ENCODE results near the gene CHD5.
"Not testable (repeated sequence)": the region's sequence is repeated elsewhere in the genome, so short reads cannot be mapped to it uniquely, and the experiment has no call there.

Gene CHD5

GRCh38 chr1:6221210-6221784 is 41.2 kb upstream of the CHD5 start:
- H3K27ac ChIP-seq = no peak overlapping the region
- no peaks in the 10 kb centered on the region for H3K9me3 ChIP-seq
- no peak for TF ChIP-seq CTCF (IDR thresholded peaks at IDR 0.05)
- no peak overlapping the region for H3K4me3 ChIP-seq (ENCODE audit: low read depth in 1 of 2, low read length in 1 of 2)
- H3K27me3 ChIP-seq = peaks cover 5% of the 10 kb centered on the region
- H3K4me1 ChIP-seq (ENCODE audit: control insufficient read depth in 1 of 2, insufficient read depth in 1 of 2, low read depth in 1 of 2, low read length in 1 of 2) = no peaks in the 10 kb centered on the region
- H3K36me3 ChIP-seq = peaks cover 46% of the 10 kb centered on the region

GRCh38 chr1:6220236-6220635 is 40.1 kb upstream of the CHD5 start:
- no peaks in the 10 kb centered on the region for H3K4me1 ChIP-seq (ENCODE audit: control insufficient read depth in 1 of 2, insufficient read depth in 1 of 2, low read depth in 1 of 2, low read length in 1 of 2)
- TF ChIP-seq CTCF (IDR thresholded peaks at IDR 0.05) = no peak
- peaks cover 5% of the 10 kb centered on the region for H3K27me3 ChIP-seq
- H3K36me3 ChIP-seq = peaks cover 35% of the 10 kb centered on the region
- no peaks in the 10 kb centered on the region for H3K9me3 ChIP-seq
- no peak overlapping the region for H3K4me3 ChIP-seq (ENCODE audit: low read depth in 1 of 2, low read length in 1 of 2)
- no peak overlapping the region for H3K27ac ChIP-seq

GRCh38 chr1:6219641-6220040 is 39.5 kb upstream of the CHD5 start:
- H3K4me1 ChIP-seq (ENCODE audit: control insufficient read depth in 1 of 2, insufficient read depth in 1 of 2, low read depth in 1 of 2, low read length in 1 of 2) = not testable (repeated sequence)

GRCh38 chr1:6218375-6219164 is 38.4 kb upstream of the CHD5 start:
- TF ChIP-seq CTCF (IDR thresholded peaks at IDR 0.05) = no peak
- H3K36me3 ChIP-seq = peaks cover 19% of the 10 kb centered on the region

More at GRCh38 chr1:6219641-6220040, 39.5 kb upstream of the CHD5 start:
- peaks cover 29% of the 10 kb centered on the region for H3K36me3 ChIP-seq
- not testable (repeated sequence) for H3K27ac ChIP-seq; H3K9me3 ChIP-seq; H3K27me3 ChIP-seq; H3K4me3 ChIP-seq (ENCODE audit: low read depth in 1 of 2, low read length in 1 of 2)

GRCh38 chr1:6212193-6212959 is 32.3 kb upstream of the CHD5 start:
- H3K27ac ChIP-seq = no peak overlapping the region
- peaks cover 72% of the 10 kb centered on the region for H3K27me3 ChIP-seq
- H3K4me1 ChIP-seq (ENCODE audit: control insufficient read depth in 1 of 2, insufficient read depth in 1 of 2, low read depth in 1 of 2, low read length in 1 of 2) = peaks cover 10 to 13% of the 10 kb centered on the region in 2 experiments
- no peaks in the 10 kb centered on the region for H3K9me3 ChIP-seq
- TF ChIP-seq CTCF (IDR thresholded peaks at IDR 0.05) = no peak
- no peak overlapping the region for H3K4me3 ChIP-seq (ENCODE audit: low read depth in 1 of 2, low read length in 1 of 2)
- H3K36me3 ChIP-seq = no peaks in the 10 kb centered on the region

More at GRCh38 chr1:6218375-6219164, 38.4 kb upstream of the CHD5 start:
- Histone ChIP-seq H3K4me3 (ENCODE audit: low read depth in 1 of 2, low read length in 1 of 2) (no peak overlapping the region), H3K27me3 (peaks cover 12% of the 10 kb centered on the region), H3K4me1 (ENCODE audit: control insufficient read depth in 1 of 2, insufficient read depth in 1 of 2, low read depth in 1 of 2, low read length in 1 of 2) (no peaks in the 10 kb centered on the region), H3K9me3 (no peaks in the 10 kb centered on the region), H3K27ac (no peak overlapping the region)
